Measurements from ENCODE around the gene IDNK. TPM values are rescaled to one million over a fixed set of nuclear protein-coding genes. Genes with fewer than 3 reads are reported as not detected.

Gene IDNK
- total and polyA plus RNA-seq, 10 of the 15 experiments (the other 5 are each of a cell fraction or from before 2014, with no cell fraction given), result 7.0 to 19.1 (median 10.6) TPM

DNA sequence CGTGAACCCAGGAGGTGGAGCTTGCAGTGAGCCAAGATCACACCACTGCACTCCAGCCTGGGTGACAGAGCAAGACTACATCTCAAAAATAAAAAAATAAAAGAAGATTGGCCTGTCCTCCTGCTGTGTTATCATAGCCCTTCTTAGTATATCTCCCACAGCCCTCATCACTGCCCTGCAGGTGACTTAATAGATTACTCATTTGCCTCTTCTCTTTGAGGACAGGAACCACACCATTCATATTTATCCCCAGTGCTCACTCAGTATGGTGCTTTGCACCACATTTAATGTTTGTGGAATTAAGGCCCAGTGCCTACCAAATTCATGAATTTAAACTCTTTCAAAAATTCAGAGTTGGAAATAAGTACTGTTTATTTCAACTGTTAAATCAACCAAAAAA, 10.3 kb downstream of the IDNK start (continued):
- TF ChIP-seq, protein P1, sequence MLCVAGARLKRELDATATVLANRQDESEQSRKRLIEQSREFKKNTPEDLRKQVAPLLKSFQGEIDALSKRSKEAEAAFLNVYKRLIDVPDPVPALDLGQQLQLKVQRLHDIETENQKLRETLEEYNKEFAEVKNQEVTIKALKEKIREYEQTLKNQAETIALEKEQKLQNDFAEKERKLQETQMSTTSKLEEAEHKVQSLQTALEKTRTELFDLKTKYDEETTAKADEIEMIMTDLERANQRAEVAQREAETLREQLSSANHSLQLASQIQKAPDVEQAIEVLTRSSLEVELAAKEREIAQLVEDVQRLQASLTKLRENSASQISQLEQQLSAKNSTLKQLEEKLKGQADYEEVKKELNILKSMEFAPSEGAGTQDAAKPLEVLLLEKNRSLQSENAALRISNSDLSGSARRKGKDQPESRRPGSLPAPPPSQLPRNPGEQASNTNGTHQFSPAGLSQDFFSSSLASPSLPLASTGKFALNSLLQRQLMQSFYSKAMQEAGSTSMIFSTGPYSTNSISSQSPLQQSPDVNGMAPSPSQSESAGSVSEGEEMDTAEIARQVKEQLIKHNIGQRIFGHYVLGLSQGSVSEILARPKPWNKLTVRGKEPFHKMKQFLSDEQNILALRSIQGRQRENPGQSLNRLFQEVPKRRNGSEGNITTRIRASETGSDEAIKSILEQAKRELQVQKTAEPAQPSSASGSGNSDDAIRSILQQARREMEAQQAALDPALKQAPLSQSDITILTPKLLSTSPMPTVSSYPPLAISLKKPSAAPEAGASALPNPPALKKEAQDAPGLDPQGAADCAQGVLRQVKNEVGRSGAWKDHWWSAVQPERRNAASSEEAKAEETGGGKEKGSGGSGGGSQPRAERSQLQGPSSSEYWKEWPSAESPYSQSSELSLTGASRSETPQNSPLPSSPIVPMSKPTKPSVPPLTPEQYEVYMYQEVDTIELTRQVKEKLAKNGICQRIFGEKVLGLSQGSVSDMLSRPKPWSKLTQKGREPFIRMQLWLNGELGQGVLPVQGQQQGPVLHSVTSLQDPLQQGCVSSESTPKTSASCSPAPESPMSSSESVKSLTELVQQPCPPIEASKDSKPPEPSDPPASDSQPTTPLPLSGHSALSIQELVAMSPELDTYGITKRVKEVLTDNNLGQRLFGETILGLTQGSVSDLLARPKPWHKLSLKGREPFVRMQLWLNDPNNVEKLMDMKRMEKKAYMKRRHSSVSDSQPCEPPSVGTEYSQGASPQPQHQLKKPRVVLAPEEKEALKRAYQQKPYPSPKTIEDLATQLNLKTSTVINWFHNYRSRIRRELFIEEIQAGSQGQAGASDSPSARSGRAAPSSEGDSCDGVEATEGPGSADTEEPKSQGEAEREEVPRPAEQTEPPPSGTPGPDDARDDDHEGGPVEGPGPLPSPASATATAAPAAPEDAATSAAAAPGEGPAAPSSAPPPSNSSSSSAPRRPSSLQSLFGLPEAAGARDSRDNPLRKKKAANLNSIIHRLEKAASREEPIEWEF (IDR thresholded peaks at IDR 0.05; ENCODE audit: insufficient replicate concordance, low read depth, low read length), result no peak
- TF ChIP-seq, protein P2, sequence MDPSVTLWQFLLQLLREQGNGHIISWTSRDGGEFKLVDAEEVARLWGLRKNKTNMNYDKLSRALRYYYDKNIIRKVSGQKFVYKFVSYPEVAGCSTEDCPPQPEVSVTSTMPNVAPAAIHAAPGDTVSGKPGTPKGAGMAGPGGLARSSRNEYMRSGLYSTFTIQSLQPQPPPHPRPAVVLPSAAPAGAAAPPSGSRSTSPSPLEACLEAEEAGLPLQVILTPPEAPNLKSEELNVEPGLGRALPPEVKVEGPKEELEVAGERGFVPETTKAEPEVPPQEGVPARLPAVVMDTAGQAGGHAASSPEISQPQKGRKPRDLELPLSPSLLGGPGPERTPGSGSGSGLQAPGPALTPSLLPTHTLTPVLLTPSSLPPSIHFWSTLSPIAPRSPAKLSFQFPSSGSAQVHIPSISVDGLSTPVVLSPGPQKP (IDR thresholded peaks at IDR 0.05; ENCODE audit: low read depth, low read length), result no peak
- TF ChIP-seq CBX5 (IDR thresholded peaks at IDR 0.05; ENCODE audit: low read depth) (no peak), SREBF1 (IDR thresholded peaks at IDR 0.05; ENCODE audit: low read length) (no peak), POLR2AphosphoS5 (IDR thresholded peaks at IDR 0.05; ENCODE audit: low read length) (no peak), IRF4 (IDR thresholded peaks at IDR 0.05; ENCODE audit: low read depth, low read length) (no peak), ZNF217 (IDR thresholded peaks at IDR 0.05) (no peak)
